NCI-H226 (cell line): ENCODE data around the gene EXOSC3.
"Not testable (repeated sequence)": the region's sequence is repeated elsewhere in the genome, so short reads cannot be mapped to it uniquely, and the experiment has no call there.

ENCODE experiments used
- DNase-seq: peaks from one replicate; pipeline ENCODE4 v3.0.0-alpha.2; 2015

Gene EXOSC3

DNA sequence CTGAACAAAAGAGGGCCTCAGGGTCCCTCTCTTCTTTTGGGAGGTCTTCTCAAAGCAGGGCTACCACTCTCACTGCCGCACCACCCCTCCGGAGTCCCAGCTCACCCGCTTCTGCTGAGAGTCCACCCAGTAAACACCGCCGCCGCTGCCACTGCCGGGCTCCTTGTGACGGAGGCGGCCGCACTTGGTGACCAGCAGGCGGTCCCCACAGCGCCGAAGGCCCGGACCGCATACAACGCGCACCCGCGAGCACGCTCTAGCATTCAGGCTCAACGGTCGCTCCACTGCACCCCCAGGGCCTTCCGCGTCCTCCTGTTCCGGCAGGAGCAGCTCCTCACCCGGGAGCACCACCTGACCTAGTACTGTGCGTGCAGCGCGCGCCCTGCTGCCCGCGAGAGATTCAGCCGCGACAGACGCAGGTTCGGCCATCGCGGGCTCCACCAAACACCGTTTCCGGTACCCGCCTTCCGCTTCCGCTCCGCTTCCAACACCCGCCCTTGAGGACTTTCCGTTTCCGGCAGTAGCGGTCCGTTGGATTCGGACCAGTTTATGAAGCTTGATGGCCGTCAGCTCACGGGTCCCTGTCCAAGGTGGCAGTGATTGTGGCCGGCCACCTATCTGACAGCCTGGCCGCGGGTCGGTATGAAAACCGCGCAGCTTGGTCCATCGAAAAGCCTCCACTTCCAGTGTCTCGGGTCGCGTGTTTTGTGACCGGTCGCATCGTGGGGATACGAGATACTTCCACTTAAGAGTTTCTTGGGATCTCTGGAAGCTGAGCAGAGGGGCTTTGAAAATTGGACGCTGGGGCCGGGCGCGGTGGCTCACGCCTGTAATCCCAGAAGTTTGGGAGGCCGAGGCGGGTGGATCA, at the start of gene EXOSC3:
EXOSC3 (minus strand) TSS at position 449 of the 868 bp plus-strand sequence; CDS start at position 429, 20 bp downstream.
- peak; percentile 70 for DNase-seq

DNA sequence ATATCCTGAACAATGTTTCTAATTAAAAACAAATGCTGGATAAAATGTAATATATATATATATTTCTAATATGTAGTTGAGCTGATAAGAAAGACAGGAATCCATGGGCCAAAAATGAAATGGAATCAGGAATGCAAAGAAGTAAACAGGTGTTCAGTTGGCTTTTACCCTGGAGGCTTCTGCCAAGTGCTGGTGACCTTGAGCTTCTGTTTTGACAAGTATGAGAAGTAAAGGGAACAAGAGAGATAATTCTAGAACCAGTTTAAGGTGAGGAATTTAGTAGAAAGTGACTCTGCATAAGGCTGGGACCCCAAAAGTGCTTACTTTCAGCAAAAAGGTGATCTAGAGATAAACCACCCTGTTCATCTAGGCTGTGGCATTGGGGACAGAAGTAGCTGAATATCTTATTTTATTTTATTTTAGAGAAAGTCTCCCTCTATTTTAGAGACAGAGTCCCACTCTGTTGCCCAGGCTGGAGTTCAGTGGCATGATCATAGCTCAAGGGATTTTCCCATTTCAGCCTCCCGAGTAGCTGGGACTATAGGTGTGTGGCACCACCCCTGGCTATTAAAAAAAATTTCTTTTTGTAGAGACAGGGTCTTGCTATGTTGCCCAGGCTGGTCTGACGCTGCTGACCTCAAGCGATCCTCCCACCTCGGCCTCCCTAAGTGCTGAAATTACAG, 42.8 kb upstream of the EXOSC3 start:
- DNase-seq: no peak

DNA sequence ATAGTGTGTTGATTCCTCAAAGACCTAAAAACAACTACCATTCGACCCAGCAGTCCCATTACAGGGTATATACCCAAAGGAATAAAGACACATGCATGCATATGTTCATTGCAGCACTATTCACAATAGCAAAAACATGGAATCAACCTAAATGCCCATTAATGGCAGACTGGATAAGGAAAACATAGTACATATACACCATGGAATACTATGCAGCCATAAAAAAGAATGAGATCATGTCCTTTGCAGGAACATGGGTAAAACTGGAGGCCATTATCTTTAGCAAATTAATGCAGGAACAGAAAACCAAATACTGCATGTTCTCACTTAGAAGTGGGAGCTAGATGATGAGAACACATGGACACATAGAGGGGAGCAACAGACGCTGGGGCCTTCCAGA, 40.3 kb upstream of the EXOSC3 start:
- DNase-seq: not testable (repeated sequence)

DNA sequence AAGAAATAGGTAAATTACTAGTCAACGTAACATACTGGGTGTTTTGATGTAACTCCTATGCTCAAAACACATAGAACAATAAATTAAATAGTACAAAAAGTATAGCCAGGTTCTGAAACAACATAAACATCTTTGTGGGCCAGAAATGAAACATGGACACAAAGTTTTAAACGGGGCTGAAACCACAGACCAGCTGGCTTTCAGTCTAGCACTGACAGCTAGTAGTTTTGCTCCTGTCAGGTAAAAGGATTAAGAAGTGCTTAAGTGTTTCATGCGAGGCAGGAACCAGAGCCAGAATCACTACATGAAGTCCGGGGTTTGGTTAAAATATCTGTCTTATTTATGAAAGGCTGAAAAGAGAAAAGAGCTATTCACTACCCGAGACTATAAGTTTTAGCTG, 35.3 kb upstream of the EXOSC3 start:
- no peak for DNase-seq

DNA sequence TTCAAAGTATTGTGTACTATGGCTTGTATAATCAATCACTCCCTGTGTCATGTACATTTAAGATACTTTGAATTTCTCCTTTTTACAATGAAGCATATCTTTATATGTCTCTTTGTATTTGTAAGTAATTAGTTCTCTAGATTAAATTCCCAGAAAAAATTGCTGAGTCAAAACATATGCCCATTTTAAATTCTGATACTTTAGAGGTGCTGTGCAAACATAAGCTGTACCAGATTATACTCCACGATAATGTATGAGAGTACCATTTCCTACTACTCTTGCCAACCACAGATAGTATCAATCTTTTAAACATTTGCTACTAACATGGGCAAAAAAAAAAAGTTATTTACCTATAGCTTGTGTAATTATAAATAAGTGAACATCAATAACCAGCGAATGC, 34.0 kb upstream of the EXOSC3 start:
- no peak for DNase-seq

DNA sequence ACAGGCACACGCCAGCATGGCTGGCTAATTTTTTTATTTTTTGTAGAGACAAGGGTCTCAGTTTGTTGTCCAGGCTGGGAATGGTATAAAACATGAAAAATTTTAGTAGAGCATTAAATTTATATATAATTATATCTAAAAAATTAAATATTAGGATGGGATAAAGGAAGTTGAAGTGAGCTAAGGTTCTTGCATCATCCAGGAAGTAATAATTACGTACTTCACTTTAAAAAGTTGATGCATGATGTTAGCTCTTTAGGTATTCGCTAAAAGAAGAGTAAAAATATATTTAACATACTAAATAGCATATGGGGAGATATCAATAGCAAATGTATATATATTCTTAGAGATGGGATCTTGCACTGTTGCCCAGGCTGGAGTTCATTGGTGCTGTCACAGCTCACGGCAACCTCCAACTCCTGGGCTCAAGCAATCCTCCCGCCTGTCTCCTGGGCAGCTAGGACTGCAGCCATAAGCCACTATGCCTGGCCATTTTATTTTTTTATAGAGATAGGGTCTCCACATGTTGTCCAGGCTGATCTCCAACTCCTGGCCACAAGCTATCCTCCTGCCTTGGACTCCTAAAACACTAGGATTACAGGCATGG, 28.0 kb upstream of the EXOSC3 start:
- DNase-seq: no peak

DNA sequence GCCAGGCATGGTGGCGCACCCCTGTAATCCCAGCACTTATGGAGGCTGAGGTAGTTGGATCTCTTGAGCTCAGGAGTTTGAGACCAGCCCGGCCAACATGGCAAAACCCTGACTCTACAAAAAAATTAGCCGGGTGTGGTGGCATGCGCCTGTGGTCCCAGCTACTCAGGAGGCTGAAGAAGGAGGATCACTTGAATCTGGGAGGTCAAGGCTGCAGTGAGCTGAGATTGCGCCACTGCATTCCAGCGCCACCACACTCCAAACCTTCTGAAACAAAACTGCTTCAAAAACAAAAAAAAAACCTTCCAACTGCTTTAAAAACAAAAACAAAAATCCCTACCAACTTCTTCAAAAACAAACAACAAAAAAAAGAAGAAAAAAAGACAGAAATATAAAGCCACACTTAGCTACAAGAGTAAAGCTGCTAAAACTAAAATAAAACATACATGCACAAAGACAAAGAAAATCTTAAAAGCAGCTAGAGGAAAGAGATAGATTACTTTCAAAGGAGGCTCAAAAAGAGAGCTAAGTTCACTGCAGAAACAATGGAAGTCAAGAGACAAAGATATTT, 27.1 kb upstream of the EXOSC3 start:
- DNase-seq: no peak

DNA sequence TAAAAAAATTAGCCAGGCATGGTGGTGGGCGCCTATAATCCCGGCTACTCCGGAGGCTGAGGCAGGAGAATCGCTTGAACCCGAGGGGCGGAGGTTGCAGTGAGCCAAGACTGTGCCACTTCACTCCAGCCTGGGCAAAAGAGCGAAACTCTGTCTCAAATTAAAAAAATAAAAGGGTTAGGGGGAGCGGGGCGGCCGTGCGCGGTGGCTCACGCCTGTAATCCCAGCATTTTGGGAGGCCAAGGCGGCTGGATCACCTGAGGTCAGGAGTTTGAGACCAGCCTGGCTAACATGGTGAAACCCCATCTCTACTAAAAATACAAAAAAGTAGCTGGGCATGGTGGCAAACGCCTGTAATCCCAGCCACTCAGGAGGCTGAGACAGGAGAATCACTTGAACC, 24.8 kb upstream of the EXOSC3 start:
- not testable (repeated sequence) for DNase-seq

DNA sequence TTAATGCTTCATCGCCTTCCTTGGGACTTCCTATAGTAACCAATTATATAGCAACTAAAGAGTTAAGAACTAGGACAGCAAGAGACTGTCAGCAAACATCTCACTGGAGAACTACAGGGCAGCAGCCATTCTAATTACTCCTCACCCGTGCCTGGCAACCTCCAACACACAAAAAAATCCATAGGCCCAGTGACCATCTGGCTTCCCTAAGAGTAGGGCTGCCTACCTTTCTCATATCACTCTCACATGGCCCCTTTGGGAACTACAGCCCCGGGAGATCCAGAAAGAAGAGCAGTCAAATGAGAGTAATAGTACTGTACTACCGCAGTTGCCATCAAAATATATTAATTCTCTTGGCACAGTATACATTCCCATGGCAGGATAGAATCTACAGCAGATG, 21.4 kb upstream of the EXOSC3 start:
- DNase-seq: no peak

DNA sequence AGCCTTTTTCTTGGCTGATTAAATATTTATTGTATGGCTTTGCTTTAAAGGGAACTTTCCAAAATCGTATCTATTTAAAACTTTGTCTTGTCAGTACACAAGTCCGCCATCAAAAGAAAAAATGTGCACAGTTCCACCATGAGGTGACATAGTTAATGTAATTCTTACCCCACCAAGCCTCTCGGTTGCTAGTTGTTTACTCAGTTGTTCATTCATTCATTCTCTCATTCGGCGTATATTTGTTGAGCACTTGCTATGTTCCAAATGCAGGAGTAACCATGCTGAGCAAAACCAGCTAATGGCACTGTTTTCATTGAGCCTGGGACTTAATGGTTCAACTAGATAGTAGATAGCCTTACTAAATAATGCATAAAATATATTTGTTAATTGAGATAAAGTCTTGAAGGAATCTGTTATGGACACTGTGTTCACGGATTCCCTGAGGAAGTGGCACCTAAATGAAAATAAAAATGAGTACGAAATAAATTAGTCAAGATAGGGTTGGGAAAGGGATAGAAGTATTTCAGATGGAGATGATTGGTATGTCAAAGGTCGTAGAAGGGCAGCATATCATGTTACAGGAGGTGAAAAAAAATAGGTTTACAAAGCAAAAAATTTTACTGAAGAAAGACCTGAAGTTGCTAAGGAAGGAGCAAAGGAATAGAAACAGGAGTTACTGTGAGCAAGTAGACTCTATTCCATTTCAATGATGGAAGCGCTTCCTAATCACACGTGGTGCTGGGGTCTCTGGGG, 17.3 kb upstream of the EXOSC3 start:
- DNase-seq: no peak

DNA sequence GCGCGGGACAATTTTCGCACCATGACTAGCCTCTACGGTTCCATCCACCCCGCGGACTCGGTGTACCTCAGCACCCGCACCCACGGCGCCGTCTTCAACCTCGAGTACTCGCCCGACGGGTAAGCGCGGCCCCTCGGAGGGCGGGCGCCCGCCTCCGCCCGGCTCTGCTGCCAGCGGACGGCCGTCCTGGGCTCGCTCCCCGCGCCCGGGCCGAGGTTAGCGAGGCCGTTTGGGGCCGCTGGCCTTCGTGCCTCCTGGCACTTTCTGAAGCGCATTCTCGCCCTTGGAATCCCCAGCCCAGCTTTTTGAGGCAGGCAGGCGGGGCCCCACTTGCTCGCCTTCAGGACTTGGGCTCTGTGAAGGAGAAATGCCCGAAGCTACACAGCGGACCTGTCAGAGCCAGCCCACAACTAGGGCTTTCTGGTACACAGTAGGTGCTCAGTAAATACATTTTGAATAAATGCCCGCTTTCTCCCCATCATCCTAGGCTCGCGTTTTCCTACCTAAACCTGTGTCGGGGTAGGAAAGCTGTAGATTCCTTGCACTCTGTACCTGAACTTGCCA, 16.5 kb upstream of the EXOSC3 start:
- DNase-seq: peak; percentile 1

DNA sequence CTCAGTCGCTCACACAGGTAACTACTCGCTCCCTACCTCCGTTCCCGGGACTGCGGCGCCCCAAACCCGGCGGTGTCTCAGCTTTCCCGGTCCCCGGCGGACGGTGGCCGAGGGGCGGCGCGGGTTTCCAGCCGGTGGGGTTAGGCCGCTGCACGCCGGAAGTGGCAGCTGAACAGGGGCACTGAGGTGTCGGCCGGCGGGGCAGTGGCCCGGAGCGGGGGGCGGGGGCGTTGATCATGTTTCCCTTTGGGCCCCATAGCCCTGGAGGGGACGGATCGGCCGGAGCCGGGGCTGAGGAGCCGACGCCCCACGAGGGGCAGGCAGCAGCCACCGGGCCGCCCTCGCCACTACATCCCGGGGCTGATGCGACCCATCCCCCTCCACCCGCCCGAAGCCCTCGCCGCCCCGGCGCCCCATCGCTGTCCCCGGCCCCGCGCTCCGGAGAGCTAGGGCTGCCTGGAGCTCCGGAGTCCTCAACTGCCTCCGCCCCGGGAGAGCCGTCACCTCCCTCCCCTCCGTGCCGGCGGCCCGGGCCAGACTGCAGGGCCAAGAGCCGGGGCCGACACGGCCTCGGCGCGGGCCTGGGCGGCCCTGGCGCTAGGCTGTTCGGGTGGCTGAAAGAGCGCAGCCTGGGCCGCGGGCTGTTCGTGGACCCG, 15.9 kb upstream of the EXOSC3 start, which contains the start of gene DCAF10:
DCAF10 (plus strand) TSS at position 167 of the 656 bp plus-strand sequence; CDS start at position 237, 70 bp downstream.
- DNase-seq: peak; percentile 46

DNA sequence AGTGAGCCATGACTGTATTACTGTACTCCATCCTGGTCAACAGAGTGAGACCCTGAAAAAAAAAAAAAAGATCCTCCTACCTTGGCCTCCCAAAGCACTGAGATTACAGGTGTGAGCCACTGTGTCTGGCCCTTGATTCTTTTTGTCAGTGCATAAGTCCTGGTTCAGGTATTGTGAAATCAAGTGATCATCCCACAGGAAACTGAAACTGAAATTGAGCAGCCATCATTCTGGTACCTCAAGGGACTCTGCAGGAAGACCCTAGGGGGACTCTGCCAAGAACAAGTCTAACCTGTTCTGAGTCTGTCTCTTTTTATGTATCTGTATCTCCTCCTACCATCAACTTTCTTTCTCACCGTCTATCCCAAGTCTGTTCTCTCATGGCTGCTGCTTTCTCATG, 13.8 kb upstream of the EXOSC3 start:
- DNase-seq: no peak

DNA sequence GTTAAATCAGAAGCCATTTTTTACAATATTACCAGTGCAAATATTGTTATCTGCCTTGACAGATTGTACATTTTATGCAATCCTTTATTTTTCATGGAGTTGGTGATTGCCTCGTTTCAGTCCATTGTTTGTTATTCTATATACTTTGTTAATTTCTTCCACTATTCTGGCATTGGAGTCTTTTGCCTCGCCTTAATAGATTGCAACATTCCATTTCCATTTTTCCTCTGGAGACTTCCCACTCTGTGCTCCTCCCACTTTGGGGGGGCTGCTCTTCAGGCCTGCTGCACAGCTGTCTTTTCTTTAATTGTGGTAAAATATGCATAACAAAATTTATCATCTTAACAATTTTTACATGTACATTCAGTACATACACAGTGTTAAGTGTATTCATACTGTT, 11.4 kb upstream of the EXOSC3 start:
- DNase-seq: no peak

DNA sequence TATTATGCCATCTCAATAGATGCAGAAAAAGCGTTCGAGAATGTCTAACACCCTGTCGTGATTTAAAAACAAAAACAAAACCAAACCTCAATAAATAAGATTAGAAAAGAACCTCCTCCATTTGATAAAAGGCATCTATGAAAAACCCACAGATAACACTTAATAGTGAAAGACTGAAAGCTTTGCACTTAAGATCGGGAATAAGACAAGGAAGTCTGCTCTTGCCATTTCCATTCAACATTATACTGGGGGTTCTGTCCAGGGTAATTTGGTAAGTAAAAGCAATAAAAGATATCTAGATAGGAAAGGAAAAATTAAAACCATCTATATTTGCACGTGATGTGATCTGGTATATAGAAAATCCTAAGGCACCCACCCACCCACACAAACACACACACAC, 7.3 kb upstream of the EXOSC3 start:
- DNase-seq: no peak

DNA sequence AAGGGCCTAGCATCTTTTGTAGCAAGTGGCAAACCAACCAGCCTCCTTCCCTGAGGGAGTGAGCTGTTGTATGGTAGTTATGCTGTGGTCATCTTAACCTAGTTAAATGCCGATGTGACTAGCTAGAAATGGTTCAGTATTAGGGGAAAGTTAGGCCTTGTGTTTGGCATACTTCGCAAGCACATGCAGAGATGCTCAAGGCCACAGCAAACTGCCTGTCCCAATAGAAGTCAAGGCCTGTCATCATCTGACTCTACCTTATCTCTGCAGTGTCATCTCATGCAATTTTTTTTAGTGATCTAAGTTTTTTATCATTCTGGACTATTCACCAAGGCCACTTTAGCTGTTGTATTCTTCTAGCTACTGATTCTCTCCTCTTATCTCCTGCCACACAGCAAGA, 5.2 kb upstream of the EXOSC3 start:
- DNase-seq: no peak

DNA sequence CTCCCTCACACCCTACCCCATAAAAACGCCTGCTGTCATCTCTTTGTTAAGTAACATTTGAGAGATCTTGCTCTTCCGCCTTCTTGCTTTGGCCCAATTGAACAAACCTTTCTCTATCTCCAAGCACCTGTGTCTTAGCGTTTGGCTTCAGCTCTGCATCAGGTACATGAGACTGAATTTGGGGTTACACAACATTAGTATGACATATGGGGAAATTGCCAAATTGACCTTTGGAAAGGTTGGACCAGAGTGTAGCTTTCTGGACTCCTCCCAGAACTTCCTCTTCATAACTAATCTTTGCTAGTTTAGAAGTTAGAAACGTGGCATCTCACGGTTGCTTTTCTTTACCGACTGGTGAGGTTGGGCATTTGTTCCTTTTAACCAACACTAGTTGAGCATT, 3.5 kb upstream of the EXOSC3 start:
- DNase-seq: no peak

DNA sequence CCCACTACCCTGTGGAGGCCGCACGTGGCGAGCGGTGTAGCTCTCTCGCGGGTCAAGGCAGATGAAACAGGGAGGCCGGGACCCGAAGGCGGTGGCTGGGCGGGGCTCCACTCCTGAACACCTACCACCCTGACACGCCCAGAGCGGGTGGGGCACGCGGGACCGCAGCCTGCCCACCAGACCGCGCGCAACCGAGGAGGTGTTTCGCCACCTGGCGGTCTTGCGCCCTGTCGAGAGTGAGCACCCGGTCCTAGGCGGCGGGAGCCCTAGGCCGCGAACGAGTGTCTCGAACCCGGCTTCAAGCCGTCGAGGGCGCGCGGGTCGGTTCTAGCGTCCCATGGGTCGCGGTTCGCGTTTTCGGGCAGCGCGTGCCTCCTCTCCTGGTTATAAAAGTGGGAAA, 2.2 kb upstream of the EXOSC3 start:
- DNase-seq: no peak

DNA sequence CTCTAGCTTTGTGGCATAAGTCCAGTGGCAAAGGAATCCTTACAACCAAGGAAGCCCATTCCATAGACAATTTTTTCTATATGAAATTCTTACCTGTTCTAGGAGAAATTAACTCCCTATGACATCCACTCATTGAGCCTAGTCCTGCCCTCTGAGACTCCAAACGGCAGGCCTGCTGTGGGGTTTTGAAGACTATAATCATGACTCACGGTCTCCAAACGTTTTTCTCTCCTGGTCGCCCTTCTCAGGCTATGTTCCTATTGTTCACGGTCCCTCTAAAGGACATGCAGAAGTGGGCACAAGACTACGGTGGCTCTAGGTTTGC, 611 bp downstream of the EXOSC3 start:
- no peak for DNase-seq

DNA sequence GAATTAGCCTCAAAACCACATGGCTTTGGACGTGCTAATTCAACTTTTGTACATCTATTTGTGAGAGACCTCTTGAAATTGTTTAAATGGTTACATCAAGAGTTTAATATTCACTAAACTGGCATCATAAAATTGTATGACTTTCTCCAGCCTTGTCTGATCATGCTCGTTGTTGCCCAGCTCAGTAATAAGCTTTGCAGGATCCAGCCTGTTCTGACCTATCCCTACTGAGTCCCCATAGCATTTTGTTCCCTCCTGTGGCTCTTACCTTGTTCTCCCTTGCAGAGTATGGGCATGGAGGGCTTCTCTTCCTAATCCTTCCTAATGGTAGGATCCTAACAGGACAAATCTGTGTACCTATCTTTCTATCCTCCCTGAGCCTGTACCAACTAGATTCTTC, 6.3 kb downstream of the EXOSC3 start:
- no peak for DNase-seq

DNA sequence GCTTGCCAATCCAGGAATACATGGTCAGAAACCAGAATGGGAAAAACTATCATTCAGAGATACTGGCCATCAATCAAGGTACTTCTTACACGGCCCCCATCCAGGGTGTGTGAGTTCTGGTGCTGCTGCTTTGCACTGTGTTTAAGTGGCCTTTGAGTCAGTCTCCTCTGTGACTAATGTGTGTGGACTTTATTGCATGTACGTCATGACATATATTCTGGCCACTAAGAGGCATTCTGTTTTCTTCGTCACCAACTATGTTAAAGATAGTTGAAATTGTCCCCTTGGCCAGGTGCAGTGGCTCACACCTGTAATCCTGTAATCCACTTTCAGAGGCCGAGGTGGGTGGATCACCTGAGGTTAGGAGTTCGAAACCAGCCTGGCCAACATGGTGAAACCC, 8.5 kb downstream of the EXOSC3 start:
- no peak for DNase-seq
